ENCODE measurements around the gene TSPAN18. TPM values are rescaled to one million over a fixed set of nuclear protein-coding genes. Genes with fewer than 3 reads are reported as not detected.

TSPAN18 gene
- total and polyA plus RNA-seq, 2 of the 8 experiments (the other 6 are each of a cell fraction or from before 2014, with no cell fraction given), result 5.2 to 10.2 TPM

DNA sequence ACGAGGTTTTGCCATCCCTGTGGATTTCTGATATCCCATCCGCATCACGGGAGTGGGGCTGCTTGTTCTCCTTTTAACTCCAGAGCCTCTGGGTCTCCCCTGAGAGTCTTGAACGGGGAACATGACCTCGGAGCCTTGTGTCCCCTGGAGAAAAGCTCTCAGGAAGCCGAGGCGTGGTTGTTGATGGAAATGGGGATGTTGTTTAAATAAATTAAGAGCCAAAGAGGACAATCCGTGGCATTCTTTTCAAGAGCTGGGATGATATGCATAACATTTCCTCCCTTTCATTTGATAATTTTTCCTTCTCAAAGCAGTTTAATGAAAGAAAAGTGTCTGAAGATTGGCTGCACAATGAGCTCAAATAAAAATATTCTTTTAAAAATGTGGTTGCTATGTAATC, 14.2 kb downstream of the TSPAN18 start:
- peaks cover 0 to 12% (median 3%) of the 10 kb centered on the region in 4 experiments; a peak in 3 of 7 replicates for H3K27me3 ChIP-seq (replicated peaks in 1 of 4; ENCODE audit: control insufficient read depth in 3 of 4, extremely low read depth in 1 of 4, insufficient read depth in 3 of 4, low read length in 3 of 4)
- H3K79me1 ChIP-seq (ENCODE audit: low read depth, low read length), result no peaks in the 10 kb centered on the region
- no peak overlapping the region for H2AFZ ChIP-seq (ENCODE audit: low read length)
- H3K9me3 ChIP-seq (ENCODE audit: insufficient read depth in 2 of 2, low read depth in 1 of 2, low read length in 1 of 2), result no peaks in the 10 kb centered on the region
- no peak overlapping the region for H3K56ac ChIP-seq (replicated peaks; ENCODE audit: insufficient read length, low read depth, low read length)
- peak overlapping the region; percentile 30 to 36 for H3K4me2 ChIP-seq (ENCODE audit: insufficient read depth in 1 of 2, low read depth in 2 of 2, low read length in 2 of 2)
- H3K4ac ChIP-seq (replicated peaks; ENCODE audit: insufficient read length, low read depth, low read length), result no peak overlapping the region
- H3K18ac ChIP-seq (ENCODE audit: extremely low read depth, low read length), result 0 out of 2 replicates have a peak overlapping the region, but pooled peaks have one; percentile 86
- no peak overlapping the region for H2BK15ac ChIP-seq (ENCODE audit: low read length)
- POLR2A ChIA-PET (ENCODE audit: partially characterized antibody), result interaction anchor here (1.1 to 1.8 kb wide), 4 partner anchors 12 to 147 kb away, joined by 3 to 6 read pairs (median 6); no protein-coding TSS in a partner anchor
- H3K36me3 ChIP-seq (ENCODE audit: control insufficient read depth in 2 of 4, insufficient read depth in 4 of 4, low read length in 3 of 4), result no peaks in the 10 kb centered on the region
- WGBS, 2 experiments (ENCODE audit: extremely low coverage in 1 of 2, insufficient coverage in 1 of 2, insufficient read length in 1 of 2, insufficient replicate concordance in 2 of 2, low coverage in 1 of 2, low lambda C conversion rate in 2 of 2, missing lambda C conversion rate in 1 of 2), result 20% methylated on average over 8 of the region's 8 CpGs; no CpG with 5 or more reads in 1 of the 2 experiments
- H3K27ac ChIP-seq (ENCODE audit: low read depth, low read length), result no peak overlapping the region
- no peak overlapping the region for H4K5ac ChIP-seq (ENCODE audit: insufficient read length, low read depth, low read length)
- H2BK5ac ChIP-seq (ENCODE audit: low read depth, low read length), result peak overlapping the region; percentile 67; the same call in 1 of the 2 replicates
- H3K9ac ChIP-seq (replicated peaks in 1 of 4; ENCODE audit: extremely low read depth in 1 of 4, low read depth in 3 of 4, low read length in 3 of 4), result no peak overlapping the region
- DNase-seq (ENCODE audit: low read depth in 1 of 2, low spot score in 2 of 2) (no peak), FAIRE-seq (no peak)
- CTCF ChIA-PET (ENCODE audit: partially characterized antibody), result interaction anchor here (0.6 to 10.3 kb wide), 9 partner anchors 11 to 154 kb away, joined by 3 to 63 read pairs (median 4); no protein-coding TSS in a partner anchor
- no peak for TF ChIP-seq TCF12 (IDR thresholded peaks at IDR 0.05; ENCODE audit: low read depth, low read length)
- no peaks in the 10 kb centered on the region for H3K79me2 ChIP-seq (ENCODE audit: control insufficient read depth in 1 of 2, insufficient read depth in 2 of 2, low read length in 2 of 2)
- 0 out of 2 replicates have a peak overlapping the region, but pooled peaks have one; percentile 92 for H2BK12ac ChIP-seq (ENCODE audit: low read depth, low read length)
- 0 out of 2 replicates have a peak, but pooled peaks cover 2% of the 10 kb centered on the region for H3K23me2 ChIP-seq (ENCODE audit: low read depth, low read length)
- H4K20me1 ChIP-seq (replicated peaks in 1 of 2; ENCODE audit: control insufficient read depth in 1 of 2, insufficient read depth in 2 of 2, low read length in 2 of 2), result no peaks in the 10 kb centered on the region
- peak overlapping the region in 1 of 4 experiments; percentile 12; a peak in 1 of 8 replicates for H3K4me3 ChIP-seq (ENCODE audit: extremely low read depth in 1 of 4, insufficient read depth in 2 of 4, low read depth in 3 of 4, low read length in 4 of 4)
- H2BK120ac ChIP-seq (replicated peaks; ENCODE audit: low read depth, low read length), result no peak overlapping the region
- no peak overlapping the region for H4K8ac ChIP-seq (ENCODE audit: extremely low read depth, insufficient read depth, low read length)
- no peak overlapping the region for H2BK20ac ChIP-seq (ENCODE audit: low read length)
- H4K91ac ChIP-seq (replicated peaks; ENCODE audit: insufficient read length, low read length), result no peak overlapping the region
- no peak overlapping the region for H3K14ac ChIP-seq (ENCODE audit: insufficient read length)
- no peak overlapping the region for H3K23ac ChIP-seq (ENCODE audit: insufficient read length)
- H2AK5ac ChIP-seq (ENCODE audit: low read depth, low read length), result no peak overlapping the region
- peaks cover 13 to 28% (median 18%) of the 10 kb centered on the region in 4 experiments for H3K4me1 ChIP-seq (replicated peaks in 1 of 4; ENCODE audit: control insufficient read depth in 3 of 4, insufficient read depth in 4 of 4, low read length in 3 of 4)
